Stimulated activated CD8-positive, alpha-beta memory T cell treated with anti-CD3 and anti-CD28 coated beads, Interleukin-7, amount 100 ng/mL, for 4 hours (primary cell): ENCODE measurements around the gene TLR2.
"Not testable (repeated sequence)": the region's sequence is repeated elsewhere in the genome, so short reads cannot be mapped to it uniquely, and the experiment has no call there.

Experiments
- DNase-seq, 2 donors: peaks; one replicate each; pipeline ENCODE4 v3.0.0-alpha.2; 2020; ENCODE audit warnings: low read depth in 2 of 2

Gene TLR2

DNA sequence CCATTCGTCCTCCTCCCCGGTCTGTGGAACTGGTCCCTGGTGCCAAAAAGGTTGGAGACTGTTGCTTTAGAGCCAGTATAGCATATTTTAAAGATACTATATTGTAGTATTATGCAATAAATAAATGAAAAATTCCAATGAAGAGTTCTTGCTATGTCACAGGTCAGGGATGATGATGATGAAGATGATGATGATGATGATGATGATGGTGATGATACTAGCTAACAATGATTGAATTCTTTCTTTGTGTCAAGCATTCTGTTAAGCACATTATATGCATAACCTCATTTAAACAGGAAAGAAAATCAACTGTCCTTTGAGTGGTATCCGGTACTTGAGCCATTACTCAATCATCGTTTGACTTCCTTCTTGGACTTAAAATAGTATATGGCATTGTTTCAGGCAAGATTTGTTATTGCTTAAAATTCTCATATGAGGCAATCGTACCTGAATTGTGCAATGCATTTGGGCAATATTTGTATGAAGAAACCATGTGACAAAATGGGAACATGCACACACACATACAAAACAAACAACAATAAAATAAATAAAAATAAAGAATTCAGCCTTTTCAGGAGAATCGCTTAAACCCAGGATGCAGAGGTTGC lies 22.8 kb upstream of the TLR2 start:
- no peak for DNase-seq

DNA sequence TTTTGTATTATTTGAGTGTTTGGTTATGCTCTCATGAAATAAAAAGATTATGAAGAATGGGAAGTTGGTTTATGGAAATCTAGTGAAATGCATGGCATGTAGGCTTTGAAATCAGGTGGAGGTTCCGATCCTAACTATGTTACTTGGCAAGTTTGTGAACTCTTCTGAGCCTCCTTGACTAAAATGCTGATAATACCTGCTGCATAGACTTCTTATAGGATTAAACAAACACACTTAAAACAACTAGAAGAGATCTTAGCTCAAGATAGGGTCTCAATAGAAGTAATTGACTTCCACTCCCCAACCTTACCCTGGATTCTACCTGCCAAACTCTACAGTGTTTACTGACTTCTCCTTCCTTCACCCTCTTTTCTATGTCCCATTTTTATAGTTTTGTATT lies 22.2 kb upstream of the TLR2 start:
- no peak for DNase-seq

DNA sequence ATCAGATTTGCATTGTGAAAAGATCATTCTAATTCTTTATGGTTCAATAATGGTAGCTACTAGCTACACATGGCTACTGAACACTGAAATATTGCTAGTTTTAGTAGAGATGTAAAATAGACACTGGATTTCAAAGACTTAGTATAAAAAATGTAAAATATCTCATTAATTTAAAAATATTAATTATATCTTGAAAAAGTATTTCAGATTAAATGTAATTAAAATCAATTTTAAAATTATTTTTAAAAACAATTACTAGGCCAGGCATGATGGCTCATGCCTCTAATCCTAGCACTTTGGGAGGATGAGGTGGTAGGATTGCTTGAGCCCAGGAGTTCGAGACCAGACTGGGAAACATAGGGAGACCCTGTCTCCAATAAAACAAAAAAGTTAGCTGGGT lies 20.4 kb upstream of the TLR2 start:
- no peak for DNase-seq

DNA sequence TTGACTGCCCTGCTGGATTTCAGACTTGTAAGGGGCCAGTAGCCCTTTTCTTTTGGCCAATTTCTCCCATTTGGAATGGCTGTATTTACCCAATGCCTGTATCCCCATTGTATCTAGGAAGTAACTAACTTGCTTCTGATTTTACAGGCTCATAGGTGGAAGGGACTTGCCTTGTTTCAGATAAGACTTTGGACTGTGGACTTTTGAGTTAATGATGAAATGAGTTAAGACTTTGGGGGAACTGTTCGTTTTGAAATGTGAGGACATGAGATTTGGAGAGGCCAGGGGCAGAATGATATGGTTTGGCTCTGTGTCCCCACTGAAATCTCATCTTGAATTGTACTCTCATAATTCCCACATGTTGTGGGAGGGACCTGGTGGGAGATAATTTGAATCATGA lies 17.6 kb upstream of the TLR2 start:
- not testable (repeated sequence) for DNase-seq

DNA sequence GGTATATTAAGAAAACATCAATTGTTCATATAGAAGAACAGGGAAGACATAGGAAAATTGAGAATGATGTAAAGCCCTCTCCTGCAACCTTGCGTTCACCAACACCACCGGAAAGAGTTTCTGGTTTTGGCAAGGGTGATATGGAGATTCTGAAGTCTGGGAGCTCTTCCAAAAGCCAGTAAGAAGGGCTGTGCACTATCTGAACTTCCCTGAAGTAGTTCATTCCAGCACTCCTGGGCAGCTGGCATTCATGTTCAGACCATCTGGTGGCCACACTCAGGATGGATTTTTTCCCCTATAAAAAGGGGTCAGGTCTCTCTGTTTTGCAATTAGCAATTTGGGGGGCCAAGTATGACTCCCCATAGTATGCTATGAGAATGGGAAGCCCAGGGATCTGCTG lies 15.4 kb upstream of the TLR2 start:
- DNase-seq: no peak

DNA sequence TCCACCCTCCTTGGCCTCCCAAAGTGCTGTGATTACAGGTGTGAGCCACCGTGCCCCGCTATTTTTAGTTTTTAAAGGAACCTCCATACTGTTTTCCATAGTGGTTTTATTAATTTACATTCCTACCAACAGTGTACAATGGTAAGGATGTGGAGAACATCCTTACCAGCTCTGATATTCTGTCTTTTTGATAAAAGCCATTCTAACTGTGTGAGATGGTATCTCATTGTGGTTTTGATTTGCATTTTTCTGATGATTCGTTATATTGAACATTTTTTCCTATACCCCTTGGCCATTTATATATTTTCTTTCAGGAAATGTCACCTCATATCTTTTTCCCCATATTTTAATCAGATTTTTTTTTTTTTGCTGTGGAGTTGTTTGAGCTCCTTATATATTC lies 14.2 kb upstream of the TLR2 start:
- no peak for DNase-seq

DNA sequence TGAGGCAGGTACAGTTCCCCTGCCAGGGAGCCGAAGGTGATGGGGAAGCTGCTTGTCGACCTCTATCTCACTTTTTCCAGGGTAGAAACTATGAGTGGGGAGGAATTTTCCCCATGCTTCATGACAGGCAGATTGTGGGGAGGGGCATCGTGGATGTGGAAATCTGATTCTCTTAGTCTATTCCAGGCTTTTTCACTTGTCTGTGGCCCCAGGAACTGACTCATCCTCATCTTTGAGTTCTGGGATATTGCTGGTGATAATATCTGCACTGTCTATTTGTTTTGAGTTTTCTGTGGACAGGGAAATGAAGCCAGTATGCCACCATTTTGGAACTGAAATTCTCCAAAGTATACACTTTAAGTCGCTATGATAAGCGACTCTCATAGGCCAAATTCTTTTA lies 7.6 kb upstream of the TLR2 start:
- no peak for DNase-seq

DNA sequence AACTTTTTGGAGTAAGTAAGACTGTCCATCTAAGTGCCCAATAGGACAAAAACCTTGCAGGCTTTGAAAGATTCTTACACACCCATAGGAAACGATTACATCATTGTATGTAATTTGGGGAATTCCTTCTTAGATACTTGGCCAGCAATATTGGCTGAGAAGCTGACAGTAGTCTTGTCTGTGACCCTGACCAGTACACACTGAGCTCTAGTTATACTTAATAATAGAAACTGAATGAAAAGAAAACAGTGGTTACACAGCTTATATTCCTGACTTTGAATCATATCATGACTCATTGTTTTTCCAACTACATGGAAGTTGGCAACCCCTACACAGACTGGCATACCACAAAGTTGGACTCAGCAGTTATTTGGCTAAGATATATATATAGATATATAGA lies 7.1 kb upstream of the TLR2 start:
- no peak for DNase-seq

DNA sequence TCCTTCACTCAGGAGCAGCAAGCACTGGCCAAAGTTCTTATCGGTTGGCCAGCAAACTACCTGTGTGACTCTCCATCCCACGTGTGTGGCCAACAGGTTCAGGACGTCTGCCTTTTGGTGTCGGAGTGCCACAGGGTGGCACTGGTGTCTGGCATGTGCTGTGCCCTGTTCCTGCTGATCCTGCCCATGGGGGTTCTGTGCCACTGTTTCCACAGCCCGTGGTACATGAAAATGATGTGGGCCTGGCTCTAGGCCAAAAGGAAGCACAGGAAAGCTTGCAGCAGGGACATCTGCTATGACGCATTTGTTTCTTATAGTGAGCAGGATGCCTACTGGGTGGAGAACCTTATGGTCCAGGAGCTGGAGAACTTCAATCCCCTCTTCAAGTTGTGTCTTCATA lies 4.6 kb upstream of the TLR2 start:
- DNase-seq: no peak

DNA sequence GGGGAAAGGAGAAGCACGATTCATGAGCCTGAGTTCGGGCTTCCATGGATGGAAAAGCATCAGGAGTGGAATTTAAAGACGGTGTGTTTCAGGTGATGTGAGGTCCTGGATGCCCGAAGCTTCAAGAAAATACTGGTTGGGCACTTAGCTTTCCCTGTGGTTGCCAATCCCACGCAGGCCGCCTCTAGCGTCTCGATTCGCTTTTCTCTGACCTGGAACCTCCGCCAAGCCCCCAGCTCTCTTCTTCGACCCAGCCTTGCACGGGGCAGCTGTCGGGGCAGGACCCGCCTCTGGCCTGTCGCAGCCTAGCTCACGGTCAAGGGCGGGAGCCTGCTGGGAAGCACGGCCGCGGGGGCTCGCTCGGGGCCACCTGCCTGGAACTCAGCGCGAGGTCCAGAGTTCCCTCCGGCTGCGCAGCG lies 308 bp upstream of the TLR2 start:
- no peak for DNase-seq

DNA sequence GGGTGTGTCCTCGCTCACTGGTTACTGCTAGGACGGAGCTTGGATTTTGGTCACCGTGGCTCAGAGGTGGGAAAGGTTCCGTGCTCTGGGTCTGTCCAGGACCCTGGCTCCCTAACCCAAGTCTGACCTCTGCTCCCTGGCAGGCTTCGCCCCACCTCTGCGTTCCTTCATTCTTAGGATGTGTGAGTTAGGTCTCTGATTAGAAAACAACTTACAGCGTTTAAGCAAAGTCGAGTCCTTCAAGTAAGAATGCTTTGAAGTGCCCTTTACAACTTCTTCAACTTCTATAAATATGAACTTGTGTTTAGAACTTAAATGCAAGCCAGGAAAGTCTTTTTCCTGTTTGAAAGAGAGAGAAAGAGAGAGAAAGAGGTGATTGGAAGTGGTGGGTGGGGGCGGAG lies 891 bp downstream of the TLR2 start:
- no peak for DNase-seq

DNA sequence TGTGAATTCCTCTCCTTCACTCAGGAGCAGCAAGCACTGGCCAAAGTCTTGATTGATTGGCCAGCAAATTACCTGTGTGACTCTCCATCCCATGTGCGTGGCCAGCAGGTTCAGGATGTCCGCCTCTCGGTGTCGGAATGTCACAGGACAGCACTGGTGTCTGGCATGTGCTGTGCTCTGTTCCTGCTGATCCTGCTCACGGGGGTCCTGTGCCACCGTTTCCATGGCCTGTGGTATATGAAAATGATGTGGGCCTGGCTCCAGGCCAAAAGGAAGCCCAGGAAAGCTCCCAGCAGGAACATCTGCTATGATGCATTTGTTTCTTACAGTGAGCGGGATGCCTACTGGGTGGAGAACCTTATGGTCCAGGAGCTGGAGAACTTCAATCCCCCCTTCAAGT lies 20.4 kb downstream of the TLR2 start:
- DNase-seq: no peak

DNA sequence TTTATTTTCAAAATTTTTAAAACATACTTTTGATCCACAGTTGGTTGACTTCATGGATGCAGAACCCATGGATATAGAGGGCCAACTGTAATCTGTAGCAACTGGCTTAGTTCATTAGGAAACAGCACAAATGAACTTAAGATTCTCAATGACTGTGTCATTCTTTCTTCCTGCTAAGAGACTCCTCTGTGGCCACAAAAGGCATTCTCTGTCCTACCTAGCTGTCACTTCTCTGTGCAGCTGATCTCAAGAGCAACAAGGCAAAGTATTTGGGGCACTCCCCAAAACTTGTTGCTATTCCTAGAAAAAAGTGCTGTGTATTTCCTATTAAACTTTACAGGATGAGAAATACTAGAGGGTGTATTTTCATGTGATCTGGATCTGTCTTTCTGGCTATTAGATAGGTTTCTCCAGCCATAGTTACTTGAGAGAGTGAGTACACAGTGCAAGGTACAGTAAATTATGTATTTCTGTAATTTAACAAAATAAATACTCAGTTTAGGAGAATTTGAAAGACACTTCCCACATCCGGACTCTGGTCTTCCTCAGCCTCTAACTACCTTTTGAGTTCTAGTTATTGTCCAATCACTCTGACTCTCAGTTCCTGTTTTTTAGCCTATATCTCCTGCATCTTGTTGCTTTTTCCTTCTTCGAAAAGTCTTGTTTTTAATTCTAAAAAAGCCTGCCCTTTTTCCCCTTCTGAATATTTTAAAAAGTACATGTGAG lies 21.8 kb downstream of the TLR2 start:
- no peak for DNase-seq

DNA sequence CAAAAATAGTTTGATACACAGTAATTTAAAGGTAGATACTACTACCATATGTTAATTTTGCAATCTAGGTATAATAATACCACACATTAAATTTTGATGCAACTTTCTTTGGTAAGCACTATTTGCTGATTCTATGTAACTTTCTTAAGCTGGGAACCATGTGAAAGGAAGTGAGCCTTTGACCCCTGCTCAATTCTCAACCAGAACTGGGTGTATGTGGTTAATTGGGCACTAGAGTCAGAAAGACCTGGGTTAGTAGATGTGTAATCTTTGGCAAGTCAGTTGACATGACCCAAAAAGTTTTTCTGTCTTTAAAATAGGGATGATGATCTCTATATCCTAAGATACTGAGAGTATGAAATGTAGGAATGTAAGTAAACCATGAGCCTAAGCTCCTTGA lies 22.4 kb downstream of the TLR2 start:
- no peak for DNase-seq

DNA sequence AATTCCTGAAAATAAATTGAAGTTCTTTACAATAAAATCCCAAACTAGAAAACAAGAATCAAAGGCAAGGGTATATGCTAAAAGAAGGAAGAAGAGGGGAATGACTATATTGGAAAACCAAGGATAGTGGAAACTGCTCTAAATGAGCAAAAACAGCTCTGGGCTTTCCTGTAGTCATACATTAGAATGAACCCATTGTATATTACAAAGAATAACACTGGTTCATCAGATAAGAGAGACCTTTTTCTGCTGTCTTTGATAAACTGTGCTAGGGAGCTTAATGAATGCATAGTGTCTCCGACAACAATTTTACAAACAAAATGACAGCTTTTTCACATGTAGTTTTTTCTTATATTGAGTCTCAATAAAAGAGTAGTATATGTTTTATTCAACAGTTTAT lies 26.6 kb downstream of the TLR2 start:
- no peak for DNase-seq

DNA sequence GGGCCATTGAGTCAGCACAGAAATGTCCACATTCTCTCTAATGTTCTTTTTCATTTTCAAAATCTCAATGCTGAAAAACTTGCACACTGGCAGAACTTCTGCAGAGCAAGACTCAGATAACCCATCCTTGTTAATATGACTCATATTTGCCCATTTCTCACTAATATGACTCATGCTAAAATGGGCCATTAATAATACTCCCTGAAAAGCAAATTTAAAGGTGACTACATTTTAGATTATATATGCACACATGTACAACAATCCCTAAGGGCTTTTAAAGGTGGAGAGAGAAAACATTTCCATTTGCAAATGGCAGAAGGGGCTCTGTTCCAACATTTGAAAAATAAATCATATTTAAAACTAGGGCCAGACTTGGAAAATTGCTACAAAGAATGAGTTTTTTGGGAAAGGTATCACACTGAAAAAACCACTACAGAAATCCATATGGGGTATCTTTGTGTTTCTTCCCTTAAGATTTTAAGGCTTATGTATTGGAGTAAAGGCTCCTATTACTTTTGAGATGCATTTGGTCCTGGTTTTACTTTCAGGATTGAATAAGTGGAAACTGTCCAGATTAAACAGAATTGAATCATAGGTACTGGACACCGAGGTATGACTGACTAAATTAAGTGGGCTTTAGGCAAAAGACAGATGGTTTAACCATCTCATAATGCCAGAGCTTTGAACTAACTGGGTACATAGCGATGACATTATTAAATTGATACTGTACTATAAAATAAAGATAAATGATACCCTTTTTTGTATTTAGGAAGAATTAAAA lies 30.0 kb downstream of the TLR2 start:
- no peak for DNase-seq

DNA sequence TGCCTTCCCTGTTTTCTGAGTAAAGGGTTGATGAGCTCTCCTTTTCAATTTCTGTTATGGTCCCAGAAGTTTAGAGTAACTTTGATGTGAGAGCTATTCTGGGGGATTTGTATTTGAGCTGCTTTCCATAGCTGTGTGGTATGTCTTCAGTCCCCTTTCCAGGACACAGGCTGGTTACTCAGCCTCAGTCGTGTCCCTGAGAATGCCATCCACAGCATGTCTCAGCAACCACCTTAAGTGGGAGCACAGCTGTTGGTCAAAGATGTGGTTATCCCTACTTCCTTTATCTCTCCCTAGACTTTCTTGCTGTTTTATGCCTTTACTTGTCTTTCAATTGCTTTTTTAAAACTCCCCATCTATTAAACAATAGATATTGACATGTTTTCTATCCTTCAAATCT lies 38.0 kb downstream of the TLR2 start:
- no peak for DNase-seq

DNA sequence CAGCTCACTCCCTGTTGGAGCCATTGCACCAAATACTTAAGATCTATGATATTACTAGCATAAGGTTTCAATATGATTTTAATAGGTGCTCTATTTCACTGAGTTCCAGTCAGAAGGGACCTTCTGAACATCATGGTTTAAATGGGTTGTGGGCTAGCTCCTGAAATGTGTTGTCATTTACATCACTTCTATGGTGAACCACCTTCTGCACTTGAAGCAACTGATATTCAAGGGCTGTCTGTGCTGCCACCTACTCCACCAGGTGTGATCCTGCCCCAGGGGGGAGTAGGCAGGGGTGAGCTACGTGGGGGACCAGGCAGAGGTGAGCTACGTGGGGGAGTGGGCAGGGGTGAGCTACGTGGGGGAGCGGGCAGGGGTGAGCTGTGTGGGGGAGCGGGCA lies 40.5 kb downstream of the TLR2 start:
- DNase-seq: no peak

DNA sequence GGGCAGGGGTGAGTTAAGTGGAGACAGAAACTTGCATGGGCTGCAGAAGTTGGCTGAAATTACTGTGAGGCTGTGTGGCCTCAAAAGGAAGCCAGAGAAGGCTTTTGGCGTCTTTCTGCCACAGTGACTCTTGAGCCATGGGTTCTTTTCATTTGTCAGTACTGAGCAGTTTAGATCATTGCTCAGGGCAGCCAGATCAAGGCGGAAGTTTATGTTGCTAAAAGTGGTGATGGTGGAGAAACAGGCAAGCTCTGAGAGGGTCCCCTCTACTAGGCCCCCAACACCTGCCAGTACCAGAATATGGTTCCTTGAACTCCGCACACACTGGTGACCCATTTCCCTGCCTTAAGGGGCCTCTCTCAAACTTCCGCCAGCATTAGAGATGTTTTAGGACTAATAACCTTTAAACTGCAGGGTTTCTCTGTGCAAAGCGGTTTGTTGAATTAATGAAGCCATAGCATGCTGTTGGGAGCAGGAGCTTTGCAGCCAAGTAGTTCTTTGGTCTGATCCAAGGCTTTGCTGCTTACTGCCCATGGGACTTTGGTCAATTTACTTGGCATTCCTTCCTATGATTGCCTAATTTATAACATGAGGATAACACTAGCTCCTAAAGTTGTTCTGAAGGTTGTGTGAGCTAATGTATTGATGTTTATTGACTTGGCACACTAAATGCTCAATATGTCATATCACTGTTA lies 41.2 kb downstream of the TLR2 start:
- DNase-seq: no peak

DNA sequence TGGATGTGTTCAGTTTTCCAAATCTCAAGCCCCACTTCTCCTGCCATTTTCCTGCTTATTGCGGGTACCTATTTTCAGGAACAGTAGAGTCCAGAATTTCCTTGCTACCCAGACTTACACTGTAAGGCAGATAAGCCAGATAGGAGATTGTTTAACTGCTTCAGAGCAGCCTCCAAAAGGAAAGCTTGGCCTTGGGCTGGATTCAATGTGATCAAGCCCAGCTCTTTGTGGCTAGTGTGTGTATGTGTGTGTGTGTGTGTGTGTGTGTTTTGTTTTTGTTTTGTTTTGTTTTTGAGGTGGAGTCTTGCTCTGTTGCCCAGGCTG lies 41.7 kb downstream of the TLR2 start:
- no peak for DNase-seq

DNA sequence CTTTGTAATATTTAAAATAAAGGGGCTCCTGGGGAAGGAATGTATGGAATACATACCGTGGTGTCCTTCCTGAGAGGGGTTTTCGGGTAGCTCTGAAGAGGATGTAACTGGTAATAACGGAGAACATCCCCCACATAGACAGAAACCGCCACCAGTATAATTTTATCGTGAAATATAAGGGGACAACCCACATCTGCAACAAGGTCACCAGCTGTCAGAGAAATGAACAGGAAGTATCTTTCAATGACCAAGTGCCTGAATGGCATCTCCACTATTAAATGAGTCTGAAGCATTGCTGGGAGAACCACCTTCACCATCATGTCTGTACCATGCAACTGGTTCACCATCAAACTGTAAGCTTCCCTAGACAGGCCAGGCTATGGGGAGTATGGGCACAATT lies 44.1 kb downstream of the TLR2 start:
- no peak for DNase-seq

DNA sequence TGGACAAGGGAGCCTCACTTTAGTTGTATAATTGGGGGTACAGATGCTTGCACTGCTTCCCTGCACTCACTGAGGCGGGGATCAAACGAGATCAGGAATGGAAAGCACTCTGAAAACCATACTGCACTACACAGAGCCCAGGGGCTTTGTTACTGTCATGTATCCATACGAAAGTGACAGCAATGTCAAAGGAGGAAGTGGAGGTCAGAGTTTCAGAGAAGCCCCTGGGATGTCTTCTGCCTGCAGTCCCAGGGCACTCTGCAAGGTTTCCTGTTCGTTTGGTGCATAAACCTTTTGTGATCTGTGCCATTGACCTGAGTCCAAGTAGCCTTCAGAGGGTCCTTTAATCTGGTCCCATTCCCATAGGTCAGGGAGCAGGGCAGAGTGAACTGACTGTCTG lies 44.6 kb downstream of the TLR2 start:
- DNase-seq: no peak

DNA sequence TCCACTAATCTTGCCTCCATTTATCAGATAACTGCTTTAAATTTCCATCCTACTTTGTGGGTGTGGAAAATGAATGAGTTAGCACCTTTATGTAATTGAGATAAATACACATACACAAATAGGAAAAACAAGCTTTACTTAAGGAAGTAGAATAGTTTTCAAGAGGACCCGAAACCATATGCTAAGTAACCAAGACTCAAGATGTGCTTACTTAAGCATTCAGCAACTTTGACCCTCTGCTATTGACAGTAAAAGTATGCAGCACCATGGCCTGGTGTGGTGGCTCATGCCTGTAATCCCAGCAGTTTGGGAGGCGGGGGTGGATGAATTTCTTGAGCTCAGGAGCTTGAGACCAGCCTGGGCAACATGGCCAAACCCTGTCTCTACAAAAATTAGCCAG lies 45.8 kb downstream of the TLR2 start:
- no peak for DNase-seq
